HCT116 (cell line): ENCODE results near the gene IRAK2. TPM values are rescaled to one million over a fixed set of nuclear protein-coding genes. Genes with fewer than 3 reads are reported as not detected.

Experiments
- ATAC-seq: fragments of 200-7000 bp; cut with Tn5 transposase; 2 replicates; pipeline ENCODE4 v1.9.1; 2020; ENCODE audit warnings: mild to moderate bottlenecking, moderate library complexity
- BruUV-seq: library from RNA; stranded (reverse); fragments of 400-500 nt; replicated peaks from 2 replicates; lab custom pipeline; 2021; lab: Mats Ljungman, UMichigan
- CTCF ChIA-PET: fragments of 300-600 bp; sonication (Branson Sonifier 250); formaldehyde crosslinking; loops from one replicate; lab custom pipeline; 2021; ENCODE audit warnings: antibody characterized with exemption; lab: Charles Lee
- POLR2A ChIA-PET: fragments of 300-600, 350-600 bp; sonication (Branson Sonifier 250); formaldehyde crosslinking; loops from one replicate; lab custom pipeline; 2021; ENCODE audit warnings: antibody characterized with exemption; lab: Charles Lee
- RAD21 ChIA-PET, 2 experiments: fragments of 300-600 bp; sonication (Branson Sonifier 250); formaldehyde crosslinking; loops; one replicate each; lab custom pipeline; 2023; ENCODE audit warnings: low total read pairs in 2 of 2; ENCODE audit not compliant: uncharacterized antibody in 2 of 2, unreplicated experiment in 2 of 2, low non-redundant PET in 1 of 2; lab: Charles Lee
- DNase-seq: peaks from one replicate; pipeline ENCODE4 v3.0.0-alpha.2; 2010; ENCODE audit warnings: low read depth, low spot score
- H2AFZ ChIP-seq: fragments of 200-600 bp; shearing (Covaris generic), sonication (generic); 2 replicates; pipeline ENCODE4 v1.6.1; 2017; ENCODE audit warnings: low read depth, mixed run types, mixed read lengths, antibody characterized with exemption, low read length; ENCODE audit not compliant: poor library complexity, severe bottlenecking
- H3K27ac ChIP-seq: 2 replicates; pipeline ENCODE4 v1.5.1; 2012; ENCODE audit warnings: low read depth, low read length
- H3K27me3 ChIP-seq: fragments of 200-600 bp; sonication (generic); 2 replicates; pipeline ENCODE4 v1.6.1; 2016; ENCODE audit warnings: mixed run types, low read length, mixed read lengths; ENCODE audit not compliant: insufficient read depth
- H3K36me3 ChIP-seq, 2 experiments: fragments of 200-500 bp in 1 of 2; fragments of 200-600 bp in 1 of 2; sonication (Bioruptor generic) in 1 of 2; sonication (generic) in 1 of 2; 2 replicates each; pipeline versions ENCODE4 v1.5.1 to v1.6.1; 2014 to 2016; ENCODE audit warnings: low read length in 2 of 2, inconsistent platforms in 1 of 2, mixed read lengths in 1 of 2, mixed run types in 1 of 2; ENCODE audit not compliant: insufficient read depth in 2 of 2, control insufficient read depth in 1 of 2
- H3K4me1 ChIP-seq, 2 experiments: fragments of 200-600 bp in 1 of 2; sonication (generic) in 1 of 2; 2 replicates each; pipeline versions ENCODE4 v1.5.1 to v1.6.1; 2012 to 2017; ENCODE audit warnings: low read length in 2 of 2, inconsistent platforms in 1 of 2, mild to moderate bottlenecking in 1 of 2, mixed read lengths in 1 of 2, mixed run types in 1 of 2, moderate library complexity in 1 of 2; ENCODE audit not compliant: insufficient read depth in 2 of 2, control insufficient read depth in 1 of 2
- H3K4me2 ChIP-seq: fragments of 200-600 bp; sonication (generic); 2 replicates; pipeline ENCODE4 v1.6.1; 2017; ENCODE audit warnings: mixed run types, low read length, mixed read lengths
- H3K4me3 ChIP-seq, 2 experiments: fragments of 200-600 bp in 1 of 2; sonication (generic) in 1 of 2; replicated peaks in 1 of 2; 2 replicates each; pipeline ENCODE4 v1.5.1; 2011 to 2016; ENCODE audit warnings: low read length in 2 of 2, control low read depth in 1 of 2, low read depth in 1 of 2, mild to moderate bottlenecking in 1 of 2, mixed read lengths in 1 of 2, mixed run types in 1 of 2
- H3K79me2 ChIP-seq: fragments of 200-600 bp; sonication (generic); 2 replicates; pipeline ENCODE4 v1.6.1; 2017; ENCODE audit warnings: mild to moderate bottlenecking, mixed run types, low read length, moderate library complexity, mixed read lengths; ENCODE audit not compliant: insufficient read depth
- H3K9ac ChIP-seq: fragments of 200-600 bp; sonication (generic); 2 replicates; pipeline ENCODE4 v1.6.1; 2016; ENCODE audit warnings: low read length, mixed read lengths
- H3K9me2 ChIP-seq: fragments of 200-600 bp; sonication (generic), shearing (Covaris generic); 2 replicates; pipeline ENCODE4 v1.6.1; 2017; ENCODE audit warnings: mixed run types, mild to moderate bottlenecking, moderate library complexity; ENCODE audit not compliant: insufficient read depth
- H3K9me3 ChIP-seq, 2 experiments: fragments of 200-500 bp in 1 of 2; fragments of 200-600 bp in 1 of 2; sonication (Bioruptor generic) in 1 of 2; sonication (generic) in 1 of 2; 2 replicates each; pipeline ENCODE4 v1.6.1; 2014 to 2017; ENCODE audit warnings: low read length in 2 of 2, mixed read lengths in 2 of 2, inconsistent platforms in 1 of 2, low read depth in 1 of 2, mild to moderate bottlenecking in 1 of 2, mixed run types in 1 of 2, moderate library complexity in 1 of 2; ENCODE audit not compliant: control insufficient read depth in 1 of 2, insufficient read depth in 1 of 2
- H4K20me1 ChIP-seq: fragments of 200-600 bp; sonication (generic), shearing (Covaris generic); 2 replicates; pipeline ENCODE4 v1.6.1; 2017; ENCODE audit warnings: mixed run types, mild to moderate bottlenecking, moderate library complexity; ENCODE audit not compliant: insufficient read depth
- CBX3 ChIP-seq: IDR thresholded peaks from 2 replicates; pipeline ENCODE4 v1.6.1; 2012; ENCODE audit warnings: low read depth
- EGR1 ChIP-seq: IDR thresholded peaks from 2 replicates; pipeline ENCODE4 v1.6.1; 2012; ENCODE audit warnings: low read depth
- ELF1 ChIP-seq: IDR thresholded peaks from 2 replicates; pipeline ENCODE4 v1.6.1; 2012; ENCODE audit warnings: low read depth, borderline replicate concordance
- EZH2 ChIP-seq: fragments of 200-600 bp; sonication (generic); IDR thresholded peaks from 2 replicates; pipeline ENCODE4 v1.6.1; 2017; ENCODE audit warnings: antibody characterized with exemption, mixed run types
- EZH2phosphoT487 ChIP-seq: fragments of 200-600 bp; IDR thresholded peaks from 2 replicates; pipeline ENCODE4 v1.6.1; 2018; ENCODE audit warnings: antibody characterized with exemption, borderline replicate concordance
- FOSL1 ChIP-seq: IDR thresholded peaks from 2 replicates; pipeline ENCODE4 v1.6.1; 2012; ENCODE audit warnings: low read depth
- JUND ChIP-seq: IDR thresholded peaks from 2 replicates; pipeline ENCODE4 v1.6.1; 2012
- POLR2A ChIP-seq: IDR thresholded peaks from 2 replicates; pipeline ENCODE4 v1.7.0; 2011; ENCODE audit warnings: borderline replicate concordance; ENCODE audit not compliant: insufficient read depth, insufficient read length; ENCODE audit errors: extremely low read depth
- POLR2AphosphoS5 ChIP-seq: IDR thresholded peaks from 2 replicates; pipeline ENCODE4 v1.6.1; 2011; ENCODE audit warnings: mild to moderate bottlenecking, low read depth, low read length, moderate library complexity
- SIN3A ChIP-seq: IDR thresholded peaks from 2 replicates; pipeline ENCODE4 v1.6.1; 2012; ENCODE audit warnings: low read depth
- SRF ChIP-seq: IDR thresholded peaks from 2 replicates; pipeline ENCODE4 v1.6.1; 2012; ENCODE audit warnings: low read depth
- TCF7L2 ChIP-seq: IDR thresholded peaks from 2 replicates; pipeline ENCODE4 v1.7.0; 2011; ENCODE audit warnings: borderline replicate concordance, inconsistent platforms; ENCODE audit not compliant: insufficient read depth, insufficient read length; ENCODE audit errors: extremely low read depth
- ZBTB33 ChIP-seq: IDR thresholded peaks from 2 replicates; pipeline ENCODE4 v1.6.1; 2011; ENCODE audit warnings: mild to moderate bottlenecking, low read length, moderate library complexity; ENCODE audit not compliant: insufficient replicate concordance; ENCODE audit errors: extremely low read depth
- ZFX ChIP-seq: fragments of 450-650 bp; IDR thresholded peaks from 2 replicates; pipeline ENCODE4 v1.6.1; 2017
- intact Hi-C: fragments of 100-400 bp; cut with micrococcal nuclease; formaldehyde crosslinking; loops from 2 replicates; pipeline ENCODE4 v1.10.0; 2022
- total RNA-seq: library from RNA; stranded (reverse); gene quantifications from one replicate; pipeline ENCODE4 v1.2.1, GENCODE V29; 2021; ENCODE audit not compliant: unreplicated experiment
- TF ChIP-seq, protein P1 (sequence below): IDR thresholded peaks from 2 replicates; pipeline ENCODE4 v1.6.1; 2012
- TF ChIP-seq, protein P2 (sequence below), 3 experiments: fragments of 200-600 bp in 1 of 3; sonication (generic) in 1 of 3; IDR thresholded peaks in 2 of 3; conservative IDR thresholded peaks in 1 of 3; 2 replicates each; pipeline ENCODE4 v1.5.1; 2012 to 2017; ENCODE audit warnings: low read depth in 2 of 3, low read length in 2 of 3, antibody characterized with exemption in 1 of 3, borderline replicate concordance in 1 of 3, control low read depth in 1 of 3, mild to moderate bottlenecking in 1 of 3, mixed read lengths in 1 of 3, mixed run types in 1 of 3, moderate library complexity in 1 of 3; ENCODE audit not compliant: insufficient read depth in 1 of 3

The IRAK2 gene
- total RNA-seq, 1 experiment from 2014 or later, result 3.6 TPM

DNA sequence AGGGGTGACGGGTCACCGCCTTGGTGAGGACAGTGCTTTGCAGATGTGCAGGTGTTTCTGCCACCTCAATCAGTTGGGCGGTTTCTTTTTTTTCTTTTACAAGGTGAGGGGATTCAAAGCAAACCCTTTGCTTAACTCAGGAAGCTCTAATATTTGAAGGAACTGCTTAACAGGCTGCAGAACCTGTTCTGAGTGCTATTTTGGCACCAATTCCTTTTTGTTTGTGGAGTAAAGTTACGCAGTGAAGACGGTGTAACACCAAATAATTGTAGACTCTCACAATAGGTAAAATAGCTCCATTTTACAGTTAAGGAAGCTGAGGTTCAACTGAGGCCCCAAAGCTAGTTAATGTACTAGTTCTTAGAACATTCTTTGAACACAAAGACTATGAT lies 121.4 kb downstream of the IRAK2 start:
- Histone ChIP-seq H3K27me3 (no peaks in the 10 kb centered on the region), H3K9ac (no peak overlapping the region), H3K27ac (no peak overlapping the region), H3K36me3 (peaks cover 9 to 15% of the 10 kb centered on the region in 2 experiments; a peak in 2 of 4 replicates), H3K9me3 (no peaks in the 10 kb centered on the region), H3K9me2 (no peaks in the 10 kb centered on the region), H3K4me2 (no peak overlapping the region), H4K20me1 (no peaks in the 10 kb centered on the region), H2AFZ (no peak overlapping the region), H3K4me1 (peaks cover 0 to 9% of the 10 kb centered on the region in 2 experiments; a peak in 2 of 4 replicates), H3K4me3 (no peak overlapping the region), H3K79me2 (no peaks in the 10 kb centered on the region)
- ChIA-PET RAD21 (no interaction called here), CTCF (interaction anchor here (0.7 to 1.8 kb wide), 4 partner anchors 23 to 478 kb away, joined by 3 to 6 read pairs (median 4); no protein-coding TSS in a partner anchor), POLR2A (interaction anchor here (0.6 kb wide), 1 partner anchor 39 kb away, joined by 4 read pairs; no protein-coding TSS in a partner anchor)
- TF ChIP-seq POLR2A, result no peak
- TF ChIP-seq JUND, result no peak
- TF ChIP-seq TCF7L2, result no peak
- TF ChIP-seq, protein P1, sequence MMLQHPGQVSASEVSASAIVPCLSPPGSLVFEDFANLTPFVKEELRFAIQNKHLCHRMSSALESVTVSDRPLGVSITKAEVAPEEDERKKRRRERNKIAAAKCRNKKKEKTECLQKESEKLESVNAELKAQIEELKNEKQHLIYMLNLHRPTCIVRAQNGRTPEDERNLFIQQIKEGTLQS, result no peak
- no peak for TF ChIP-seq EGR1
- no peak for TF ChIP-seq SIN3A
- TF ChIP-seq, protein P2, sequence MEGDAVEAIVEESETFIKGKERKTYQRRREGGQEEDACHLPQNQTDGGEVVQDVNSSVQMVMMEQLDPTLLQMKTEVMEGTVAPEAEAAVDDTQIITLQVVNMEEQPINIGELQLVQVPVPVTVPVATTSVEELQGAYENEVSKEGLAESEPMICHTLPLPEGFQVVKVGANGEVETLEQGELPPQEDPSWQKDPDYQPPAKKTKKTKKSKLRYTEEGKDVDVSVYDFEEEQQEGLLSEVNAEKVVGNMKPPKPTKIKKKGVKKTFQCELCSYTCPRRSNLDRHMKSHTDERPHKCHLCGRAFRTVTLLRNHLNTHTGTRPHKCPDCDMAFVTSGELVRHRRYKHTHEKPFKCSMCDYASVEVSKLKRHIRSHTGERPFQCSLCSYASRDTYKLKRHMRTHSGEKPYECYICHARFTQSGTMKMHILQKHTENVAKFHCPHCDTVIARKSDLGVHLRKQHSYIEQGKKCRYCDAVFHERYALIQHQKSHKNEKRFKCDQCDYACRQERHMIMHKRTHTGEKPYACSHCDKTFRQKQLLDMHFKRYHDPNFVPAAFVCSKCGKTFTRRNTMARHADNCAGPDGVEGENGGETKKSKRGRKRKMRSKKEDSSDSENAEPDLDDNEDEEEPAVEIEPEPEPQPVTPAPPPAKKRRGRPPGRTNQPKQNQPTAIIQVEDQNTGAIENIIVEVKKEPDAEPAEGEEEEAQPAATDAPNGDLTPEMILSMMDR (IDR thresholded peaks at IDR 0.05 in 2 of 3, conservative IDR thresholded peaks at IDR 0.05 in 1 of 3; ENCODE audit: borderline replicate concordance in 1 of 3, insufficient read depth in 1 of 3, low read depth in 2 of 3, low read length in 2 of 3), result no peak
- TF ChIP-seq CBX3, result no peak
- TF ChIP-seq EZH2phosphoT487, result no peak
- TF ChIP-seq EZH2, result no peak
- no peak for TF ChIP-seq ZFX
- TF ChIP-seq ZBTB33, result no peak
- no peak for TF ChIP-seq SRF
- no peak for TF ChIP-seq FOSL1
- TF ChIP-seq ELF1, result no peak
- TF ChIP-seq POLR2AphosphoS5, result no peak
- ATAC-seq, result no peak
- intact Hi-C loops, result no loop called here
- no TSS peak for BruUV-seq
- no peak for DNase-seq
